ENCODE measurements around the gene TBC1D1.
"Not testable (repeated sequence)": the region's sequence is repeated elsewhere in the genome, so short reads cannot be mapped to it uniquely, and the experiment has no call there.

Gene TBC1D1

DNA sequence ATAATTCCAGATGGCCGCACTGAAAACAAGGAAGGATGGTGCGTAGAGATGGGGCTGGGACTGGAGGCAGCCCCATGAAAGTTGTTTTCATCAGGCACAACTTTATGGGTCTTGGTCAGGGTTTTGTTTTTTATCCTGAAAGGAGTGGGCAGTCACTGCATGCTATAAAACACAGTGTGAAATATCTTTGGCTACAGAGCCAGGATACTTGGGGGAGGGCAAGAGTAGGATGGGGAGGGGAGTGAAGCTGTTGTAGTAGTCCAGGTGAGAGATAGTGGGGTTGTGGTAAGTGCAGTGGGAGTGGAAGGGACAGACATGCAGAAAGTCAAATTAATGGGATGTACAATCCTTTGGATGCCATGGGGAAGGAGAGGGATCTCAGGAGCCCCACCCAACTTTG lies 125.8 kb downstream of the TBC1D1 start:
- DNase-seq: no peak

DNA sequence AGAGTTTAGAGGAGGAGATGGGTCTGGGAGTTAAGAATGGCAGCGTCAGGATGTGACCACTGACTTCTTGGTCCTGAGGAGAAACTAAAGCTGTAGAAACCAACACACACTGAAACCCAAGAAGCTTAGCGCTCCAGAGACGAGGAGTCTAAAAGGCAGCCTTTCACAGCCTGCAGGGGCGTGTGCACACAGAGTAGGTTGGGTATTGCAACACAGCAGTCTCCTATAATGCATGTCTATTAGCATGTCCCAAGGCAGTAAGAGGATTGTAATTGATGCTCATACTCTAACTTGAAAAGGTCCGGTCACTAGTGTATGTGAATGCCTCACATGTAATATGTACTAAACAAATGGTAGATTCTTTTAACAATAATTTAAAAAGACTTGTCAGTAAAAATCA lies 126.7 kb downstream of the TBC1D1 start:
- no peak for DNase-seq

DNA sequence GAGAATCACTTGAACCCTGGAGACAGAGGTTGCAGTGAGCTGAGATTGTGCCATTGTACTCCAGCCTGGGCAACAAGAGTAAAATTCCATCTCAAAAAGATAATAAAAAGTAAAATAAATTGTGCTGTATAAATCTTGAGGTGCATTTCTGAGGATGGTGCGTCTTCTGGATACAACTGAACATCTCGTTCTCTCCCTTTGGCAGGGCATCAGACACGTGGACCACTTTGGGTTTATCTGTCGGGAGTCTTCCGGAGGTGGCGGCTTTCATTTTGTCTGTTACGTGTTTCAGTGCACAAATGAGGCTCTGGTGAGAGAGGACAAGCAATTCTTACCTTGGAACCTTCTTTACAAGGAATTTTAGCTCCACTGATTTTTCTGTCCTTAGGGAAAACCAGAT lies 129.5 kb downstream of the TBC1D1 start:
- DNase-seq: no peak

DNA sequence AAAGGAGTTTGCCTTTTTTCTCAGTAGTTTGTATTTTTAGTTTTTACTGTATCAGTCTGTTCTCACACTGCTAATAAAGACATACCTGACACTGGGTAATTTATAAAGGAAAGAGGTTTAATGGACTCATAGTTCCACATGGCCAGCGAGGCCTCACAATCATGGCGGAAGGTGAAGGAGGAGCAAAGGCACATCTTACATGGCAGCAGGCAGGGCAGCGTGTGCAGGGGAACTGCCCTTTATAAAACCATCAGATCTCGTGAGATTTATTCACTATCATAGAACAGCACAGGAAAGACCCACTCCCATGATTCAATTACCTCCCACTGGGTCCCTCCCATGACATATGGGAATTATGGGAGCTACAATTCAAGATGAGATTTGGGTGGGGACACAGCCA lies 130.1 kb downstream of the TBC1D1 start:
- not testable (repeated sequence) for DNase-seq

DNA sequence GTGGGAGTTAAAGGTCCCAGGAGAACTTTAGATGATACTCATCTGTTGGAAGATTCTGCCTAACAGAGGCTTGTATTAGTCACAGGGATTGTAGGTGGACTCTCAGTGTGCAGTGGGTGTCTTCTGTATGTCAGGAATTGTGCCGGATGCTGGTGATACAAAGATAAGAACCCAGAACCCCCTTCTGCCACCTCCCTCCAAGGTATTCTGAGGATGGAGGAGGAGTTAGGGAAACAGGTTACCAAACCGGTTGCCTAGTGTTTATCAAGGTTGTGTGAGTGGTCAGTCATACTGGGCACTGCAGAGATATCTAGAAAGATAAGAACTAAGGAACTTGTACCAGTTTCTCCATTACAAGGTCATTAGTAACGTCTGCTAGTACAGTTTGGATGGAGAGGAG lies 130.9 kb downstream of the TBC1D1 start:
- no peak for DNase-seq

DNA sequence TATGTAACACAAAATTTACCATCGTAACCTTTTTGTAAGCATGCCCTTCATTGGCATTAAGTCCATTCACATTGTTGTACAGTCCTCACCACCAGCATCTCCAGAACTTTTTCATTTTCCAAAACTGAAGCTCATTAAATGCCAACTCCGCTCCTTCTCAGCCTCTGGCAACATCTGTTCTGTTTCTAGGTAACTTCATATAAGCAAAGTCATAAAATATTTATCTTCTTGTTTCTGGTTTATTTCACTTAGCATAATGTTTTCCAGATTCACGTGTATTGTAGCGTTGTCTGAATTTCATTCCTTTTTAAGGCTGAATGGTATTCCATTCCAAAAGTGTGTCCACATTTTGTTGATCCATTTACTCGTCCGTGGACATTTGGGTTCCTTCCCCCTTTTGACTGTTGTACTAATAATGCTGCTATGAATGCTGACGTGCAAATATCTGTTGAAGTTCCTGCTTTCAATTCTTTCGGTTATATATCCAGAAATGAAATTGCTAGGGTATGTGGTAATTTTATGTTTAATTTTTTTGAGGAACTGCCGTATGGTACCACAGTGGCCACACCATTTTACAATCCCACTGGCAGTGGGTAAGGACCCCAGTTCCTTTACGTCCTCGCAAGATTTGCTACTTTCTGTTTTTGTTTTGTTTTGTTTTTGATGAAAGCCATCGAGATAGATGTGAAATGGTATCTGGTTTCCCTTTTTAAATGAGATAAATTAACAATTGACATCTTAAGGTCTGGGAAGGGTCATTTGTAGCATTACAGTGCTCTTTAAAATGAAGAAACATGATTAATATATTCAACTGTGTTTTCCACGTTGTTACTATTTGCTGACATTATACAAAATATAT lies 132.7 kb downstream of the TBC1D1 start:
- no peak for DNase-seq

DNA sequence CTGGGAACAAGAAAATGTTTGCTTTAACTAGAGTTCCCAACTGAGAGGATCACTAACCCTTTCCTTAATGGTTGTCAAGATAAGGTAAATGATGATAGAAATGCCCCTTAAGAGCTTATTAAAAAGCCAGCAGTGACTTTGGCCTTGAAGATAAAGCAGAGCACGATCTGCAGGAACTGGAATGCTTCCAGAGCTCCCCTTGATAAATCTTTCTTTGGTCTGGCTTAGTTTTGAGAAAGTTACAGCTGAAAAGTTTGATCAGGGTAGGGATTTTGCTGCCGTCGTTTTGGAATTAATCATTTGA lies 133.3 kb downstream of the TBC1D1 start:
- DNase-seq: no peak

DNA sequence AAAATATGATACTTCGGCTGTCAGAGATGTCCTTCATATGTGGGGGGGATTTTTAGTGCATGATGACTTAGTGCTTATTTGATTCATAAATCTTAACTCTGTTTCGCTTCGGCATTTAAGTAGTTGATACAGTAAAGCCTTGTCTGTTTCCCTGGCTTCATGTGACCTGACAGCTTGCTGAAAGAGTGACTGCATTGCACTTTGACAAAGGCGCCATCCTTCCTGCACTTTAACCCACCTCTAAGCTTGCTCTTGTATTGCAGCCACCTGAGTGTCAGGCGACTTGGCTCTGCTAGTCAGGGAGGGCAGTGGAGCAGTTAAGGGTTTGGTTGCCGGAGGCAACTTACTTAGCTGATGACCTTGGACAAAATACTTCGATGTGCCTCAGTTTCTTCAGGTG lies 134.8 kb downstream of the TBC1D1 start:
- DNase-seq: no peak

DNA sequence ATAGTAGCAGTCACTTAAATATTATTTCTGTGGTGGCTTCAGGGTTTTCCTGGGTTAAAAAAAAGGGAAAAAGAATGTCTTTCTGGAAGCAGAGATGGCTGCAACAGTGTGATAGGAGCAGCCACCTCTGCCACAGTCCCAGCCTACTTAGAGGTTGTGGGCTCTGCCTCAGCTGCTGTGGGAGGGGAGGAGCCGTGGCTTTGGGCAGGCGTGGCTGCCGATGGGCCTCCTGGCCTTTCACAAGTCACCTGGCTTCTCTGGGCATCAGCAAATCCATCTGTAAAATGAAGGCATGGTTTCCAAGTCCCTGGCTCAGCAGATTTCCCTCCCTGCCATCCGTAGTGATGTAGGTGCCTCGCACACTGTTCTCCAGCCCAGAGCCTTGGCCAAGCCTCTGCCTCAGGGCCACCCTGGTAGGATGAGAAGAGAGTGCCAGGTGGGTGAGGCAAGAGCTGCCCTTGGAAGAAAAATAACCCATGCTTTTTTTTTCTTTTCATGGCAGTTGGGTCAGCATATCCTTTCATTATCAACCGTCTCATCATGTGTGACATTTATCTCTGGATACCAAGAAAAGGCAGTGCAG lies 135.4 kb downstream of the TBC1D1 start:
- DNase-seq: no peak

DNA sequence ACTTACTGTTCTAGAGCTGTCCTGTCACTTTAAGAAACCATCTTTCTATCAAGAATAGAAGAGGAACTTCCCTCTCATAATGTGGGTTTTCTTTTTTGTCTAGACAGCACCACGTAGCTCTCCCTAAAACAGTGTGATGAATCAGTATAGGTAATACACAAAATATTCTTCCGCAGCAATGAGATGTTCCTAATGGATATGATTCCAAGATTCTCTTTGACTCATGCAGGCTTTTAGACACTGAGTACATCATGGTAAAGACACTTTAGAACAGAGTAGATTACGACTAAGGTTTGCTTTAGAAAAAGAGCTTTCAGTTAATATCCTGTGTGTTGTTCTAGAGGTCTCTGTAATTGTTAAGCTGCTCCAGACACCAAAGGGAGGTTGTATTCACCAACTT lies 139.1 kb downstream of the TBC1D1 start:
- no peak for DNase-seq

DNA sequence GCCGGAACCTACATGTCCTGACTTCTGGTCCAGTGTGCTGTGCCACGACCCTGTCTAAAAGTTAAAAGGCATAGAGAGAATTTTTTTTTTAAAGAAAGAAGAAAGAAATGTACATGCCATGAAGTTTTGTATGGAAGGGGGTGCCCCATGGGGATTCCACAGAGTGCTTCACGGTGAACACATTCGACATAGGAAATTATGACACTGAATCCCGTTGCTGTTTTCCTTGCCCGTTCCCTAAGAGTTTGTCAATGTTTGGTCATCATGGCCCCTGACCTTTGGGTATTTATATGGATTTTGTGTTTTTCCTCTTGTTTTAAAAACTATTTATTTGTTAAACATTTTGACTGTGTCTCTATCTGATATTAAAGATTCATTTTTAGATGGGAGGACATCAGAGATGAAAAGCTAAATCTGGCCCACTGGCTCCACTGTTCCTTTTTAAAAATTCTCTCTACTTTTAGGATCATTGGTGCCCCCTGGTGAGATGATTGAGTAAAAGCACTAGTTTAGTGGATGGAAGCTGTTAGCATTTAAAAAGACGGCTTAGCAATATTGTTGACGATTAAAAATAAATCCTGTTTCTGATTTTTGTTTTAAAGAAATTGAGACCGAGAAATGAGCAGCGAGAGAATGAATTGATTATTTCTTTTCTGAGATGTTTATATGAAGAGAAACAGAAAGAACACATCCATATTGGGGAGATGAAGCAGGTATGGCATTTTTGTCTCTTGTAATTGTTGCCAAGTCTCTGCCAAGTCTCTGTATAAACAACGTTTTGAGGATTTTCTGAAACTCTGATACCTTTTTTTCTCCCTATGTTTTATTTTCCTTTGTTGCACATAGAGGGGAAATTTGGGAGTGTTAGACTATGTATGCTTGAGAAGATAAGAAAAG lies 144.3 kb downstream of the TBC1D1 start:
- peak in 1 of 2 donors; percentile 75 for DNase-seq

DNA sequence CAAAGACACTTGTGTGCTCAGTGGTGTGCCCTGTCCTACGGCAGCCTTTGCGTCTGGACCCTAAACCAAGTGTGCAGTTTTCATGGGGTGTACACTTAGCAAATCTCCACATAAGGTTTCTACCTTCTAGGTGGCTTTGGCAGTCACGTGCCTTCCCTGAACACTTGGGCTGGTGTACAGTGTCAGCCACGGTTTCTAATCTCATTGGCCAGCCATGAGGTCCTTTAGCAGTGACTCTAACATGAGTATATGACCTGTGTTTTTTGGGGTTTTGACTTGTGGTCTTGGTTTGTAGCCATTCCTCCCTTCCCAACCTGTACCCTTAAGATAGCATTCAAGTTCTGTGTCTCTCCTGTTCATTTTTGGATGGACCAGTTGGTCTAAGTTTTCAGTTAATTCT lies 145.7 kb downstream of the TBC1D1 start:
- no peak for DNase-seq

DNA sequence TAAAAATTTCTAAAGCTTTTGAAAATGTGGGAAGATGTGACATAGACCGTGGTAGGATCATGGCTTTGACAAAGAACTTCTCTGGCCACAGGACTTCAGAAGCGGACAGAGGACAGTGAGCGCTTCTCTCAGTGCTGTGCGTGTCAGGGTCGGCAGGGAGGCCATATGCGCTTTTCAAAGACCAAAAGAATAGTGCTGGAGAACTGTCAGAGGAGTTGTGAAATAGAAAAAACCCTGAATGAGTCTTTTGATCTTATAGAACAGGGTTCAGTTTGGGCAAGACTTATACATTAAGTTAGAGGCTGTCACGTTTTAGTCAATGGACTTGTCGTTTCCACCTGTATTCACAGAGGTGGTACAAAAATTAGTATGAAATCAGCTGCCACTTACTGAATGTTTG lies 146.7 kb downstream of the TBC1D1 start:
- no peak for DNase-seq

DNA sequence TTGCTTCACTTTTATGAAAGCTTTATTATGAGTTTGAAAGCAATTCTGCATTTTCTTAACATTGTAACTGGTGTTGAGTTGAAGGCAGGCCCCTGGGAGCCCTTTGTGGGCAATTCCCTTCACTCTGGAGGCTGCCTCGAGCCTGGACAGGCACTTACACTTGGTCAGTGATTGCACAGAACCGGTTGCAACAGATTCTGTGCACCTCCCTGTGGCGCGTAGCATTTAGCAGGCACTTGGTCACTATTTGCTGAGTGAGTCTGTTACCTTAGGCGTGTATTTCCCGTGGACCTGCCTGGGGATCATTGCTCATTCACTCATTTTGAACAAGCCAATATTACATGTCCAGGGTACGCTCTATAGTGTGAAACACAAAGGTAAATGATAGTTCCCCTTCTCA lies 149.7 kb downstream of the TBC1D1 start:
- DNase-seq: no peak

DNA sequence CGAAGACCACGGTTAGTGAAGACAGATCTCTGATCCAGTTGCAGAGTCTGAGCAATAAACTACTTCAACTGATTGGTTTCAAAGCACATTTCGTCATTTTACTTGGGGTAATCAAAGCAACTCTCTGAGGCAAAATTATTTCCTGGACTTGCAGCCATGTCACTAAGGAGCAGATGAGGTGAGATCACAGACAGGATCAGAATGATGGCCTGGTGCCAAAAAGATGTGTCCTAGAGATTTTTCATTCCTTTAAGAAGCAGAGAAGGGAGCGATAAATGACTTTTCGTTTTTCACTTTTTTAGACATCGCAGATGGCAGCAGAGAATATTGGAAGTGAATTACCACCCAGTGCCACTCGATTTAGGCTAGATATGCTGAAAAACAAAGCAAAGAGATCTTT lies 153.2 kb downstream of the TBC1D1 start:
- DNase-seq: no peak

DNA sequence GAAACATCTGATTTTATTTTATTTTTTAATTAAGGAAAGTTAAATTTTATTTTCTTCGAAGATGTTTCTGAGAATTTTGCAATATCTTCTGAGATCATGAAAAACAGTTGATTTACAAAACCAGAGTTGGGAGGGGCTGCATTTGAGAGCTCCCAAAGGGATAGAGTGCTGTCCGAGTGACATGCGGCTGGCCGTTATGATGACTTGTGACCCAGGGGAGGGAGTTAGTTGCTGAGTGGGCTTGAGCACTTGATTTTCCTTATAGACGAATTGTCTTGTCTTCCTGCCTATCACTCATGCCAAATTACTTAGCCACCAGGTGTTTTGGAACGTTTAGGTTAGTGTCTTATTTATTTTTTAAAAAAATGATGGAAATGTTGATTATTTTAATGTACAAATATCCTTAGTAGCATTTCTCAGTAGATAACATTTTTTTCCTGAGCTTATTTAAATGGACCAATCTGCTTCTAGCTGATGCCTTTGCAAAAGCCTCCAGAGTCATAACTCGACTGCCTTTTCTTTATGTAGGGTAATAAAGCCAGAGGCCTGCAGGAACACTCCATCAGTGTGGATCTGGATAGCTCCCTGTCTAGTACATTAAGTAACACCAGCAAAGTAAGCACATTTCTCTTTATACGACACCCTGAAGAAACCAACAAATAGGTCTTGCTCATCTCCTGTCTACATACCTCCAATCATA lies 154.6 kb downstream of the TBC1D1 start:
- DNase-seq: no peak

DNA sequence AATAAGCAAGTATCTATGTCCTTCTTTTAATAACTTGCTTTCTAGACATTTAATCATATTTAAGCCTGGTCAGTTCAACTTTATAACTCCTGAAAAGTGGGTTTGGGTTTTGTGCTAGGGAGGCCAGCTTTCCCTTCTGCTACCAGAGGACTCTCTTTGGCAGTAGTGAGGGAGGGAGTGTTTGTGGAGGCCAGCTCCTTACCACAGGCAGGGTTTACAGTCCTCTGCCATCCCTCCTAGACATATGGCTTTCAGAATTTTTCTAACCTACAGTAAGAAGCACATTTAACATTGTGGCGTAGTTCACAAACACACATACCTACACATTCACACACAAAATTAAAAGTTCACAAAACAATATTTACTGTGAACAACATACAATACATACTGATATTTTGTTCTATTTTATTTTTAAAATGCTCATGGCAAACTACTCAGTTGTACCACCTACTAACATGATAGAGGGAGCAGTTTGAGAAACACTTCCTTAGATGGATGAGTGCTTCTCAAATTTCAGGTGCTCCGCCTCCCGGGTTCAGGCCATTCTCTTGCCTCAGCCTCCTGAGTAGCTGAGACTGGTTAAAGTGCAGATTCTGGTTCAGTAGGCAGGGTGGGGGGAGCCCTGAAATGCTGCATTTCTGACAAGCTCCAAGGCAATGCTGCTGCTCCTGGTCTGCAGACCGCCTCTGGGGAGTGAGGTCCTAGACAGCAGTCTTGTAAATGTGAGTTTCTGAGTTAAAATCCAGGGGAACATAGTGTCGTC lies 156.0 kb downstream of the TBC1D1 start:
- no peak for DNase-seq

DNA sequence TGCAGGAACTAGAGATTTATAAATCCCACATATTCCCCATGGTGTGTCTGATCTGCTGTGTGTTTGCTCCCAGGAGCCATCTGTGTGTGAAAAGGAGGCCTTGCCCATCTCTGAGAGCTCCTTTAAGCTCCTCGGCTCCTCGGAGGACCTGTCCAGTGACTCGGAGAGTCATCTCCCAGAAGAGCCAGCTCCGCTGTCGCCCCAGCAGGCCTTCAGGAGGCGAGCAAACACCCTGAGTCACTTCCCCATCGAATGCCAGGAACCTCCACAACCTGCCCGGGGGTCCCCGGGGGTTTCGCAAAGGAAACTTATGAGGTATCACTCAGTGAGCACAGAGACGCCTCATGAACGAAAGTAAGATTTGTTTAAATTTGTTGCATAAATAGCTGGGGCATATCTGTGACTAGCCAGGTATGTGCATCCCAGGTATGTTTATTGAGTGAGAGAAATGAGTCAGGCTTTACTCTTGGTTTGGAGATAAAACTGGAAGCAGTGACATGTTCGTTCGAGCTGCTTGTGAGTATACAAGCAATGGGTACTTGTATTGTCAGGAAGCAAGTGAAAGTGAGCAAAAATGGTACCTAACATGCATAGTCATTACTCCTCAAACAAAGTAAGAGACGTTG lies 158.8 kb downstream of the TBC1D1 start:
- DNase-seq: no peak

DNA sequence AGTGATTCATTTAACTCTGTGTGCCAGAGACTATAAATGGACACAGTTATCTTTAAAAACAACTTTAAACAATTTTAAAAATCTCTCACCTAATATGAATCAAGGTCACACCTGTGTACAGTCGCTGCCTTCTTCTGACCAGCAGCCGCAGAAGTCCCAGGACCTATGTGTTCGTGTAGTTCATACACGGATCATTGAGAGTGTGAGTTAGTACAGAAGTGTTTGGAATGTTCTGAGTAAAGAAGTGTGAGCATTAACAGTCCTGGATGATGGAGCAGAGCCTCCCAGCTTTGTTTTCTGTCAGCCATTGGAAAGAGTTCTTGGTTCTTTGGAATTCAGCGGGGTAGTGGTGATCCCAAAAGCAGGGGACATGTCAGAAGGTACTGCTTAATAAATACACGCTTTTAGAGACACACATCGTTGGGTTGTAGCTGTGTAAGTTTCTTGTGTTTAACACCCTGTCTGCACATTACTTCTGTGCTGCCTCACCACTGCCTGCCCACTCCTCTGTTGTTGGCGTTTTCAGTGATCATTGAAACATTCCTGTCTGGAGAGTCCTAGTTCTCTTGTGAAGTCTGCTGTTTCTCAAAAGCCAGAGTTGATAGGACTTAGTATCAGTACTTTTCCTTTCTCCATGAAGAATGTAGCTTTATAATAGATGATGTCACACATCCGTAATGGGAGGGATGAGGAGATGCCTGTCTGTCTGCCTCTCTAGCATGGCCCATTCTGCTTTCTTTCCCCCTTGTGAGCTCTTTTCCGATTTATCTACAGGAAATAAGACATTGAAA lies 159.9 kb downstream of the TBC1D1 start:
- DNase-seq: no peak

DNA sequence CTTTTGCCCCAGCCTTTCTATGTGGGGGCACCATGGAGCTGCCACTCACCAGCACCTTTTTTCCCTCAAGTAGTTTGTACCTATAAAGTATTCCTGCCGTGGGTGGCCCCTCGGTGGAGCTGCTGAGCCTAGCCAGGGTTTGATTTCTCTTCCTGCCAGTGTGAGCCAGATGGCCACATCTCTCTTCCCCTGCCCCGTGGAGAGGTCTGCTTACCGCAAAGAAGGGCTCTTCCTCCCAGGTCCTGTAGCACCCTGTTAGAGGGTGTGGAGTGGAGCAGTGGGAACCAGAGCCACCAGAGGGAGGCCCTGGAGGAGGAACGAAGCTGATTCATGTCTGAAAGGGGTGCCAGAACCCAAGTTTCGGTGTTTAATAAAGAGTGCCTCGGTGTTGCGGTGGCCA lies 164.7 kb downstream of the TBC1D1 start:
- no peak for DNase-seq

All from hippocampal formation (tissue), 2 donors.